SK-N-DZ (cell line): ENCODE measurements around the gene ABCB10.
"Not testable (repeated sequence)": the region's sequence is repeated elsewhere in the genome, so short reads cannot be mapped to it uniquely, and the experiment has no call there.

ENCODE experiments used
- DNase-seq: peaks from one replicate; pipeline ENCODE4 v3.0.0-alpha.2; 2015; ENCODE audit warnings: low spot score

ABCB10 gene

DNA sequence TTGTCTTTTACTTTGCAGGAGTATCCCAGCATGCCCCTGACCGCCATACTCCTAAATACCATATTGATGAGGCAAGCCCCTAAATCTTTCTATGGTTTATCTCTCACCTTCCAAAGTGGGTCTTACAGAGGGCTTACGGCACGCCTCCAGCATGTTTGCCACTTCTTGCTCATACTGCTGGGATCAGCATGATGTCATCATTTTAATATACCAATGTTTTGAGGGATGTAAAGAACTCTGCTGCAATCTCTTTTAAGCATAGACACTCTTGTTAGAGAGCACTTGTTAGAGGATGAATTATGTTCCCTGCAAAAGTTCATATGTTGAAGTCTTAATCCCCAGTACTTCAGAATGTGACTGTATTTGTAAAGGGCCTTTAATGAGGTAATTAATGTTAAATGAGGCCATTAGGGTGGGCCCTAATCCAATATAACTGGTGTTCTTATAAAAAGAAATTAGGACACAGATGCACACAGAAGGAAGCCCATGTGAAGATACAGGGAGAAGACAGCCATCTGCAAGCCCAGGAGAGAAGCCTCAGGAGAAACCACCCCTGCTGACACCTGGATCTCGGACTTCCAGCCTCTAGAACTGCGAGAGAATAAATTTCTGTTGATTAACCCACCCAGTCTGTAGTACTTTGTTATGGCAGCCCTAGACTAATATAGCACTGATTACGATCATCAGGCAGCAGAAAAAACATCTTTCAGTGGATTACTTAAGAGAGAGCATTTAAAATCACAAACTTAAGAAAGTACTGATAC, 16.4 kb upstream of the ABCB10 start:
- DNase-seq: no peak

- DNase-seq: no peak
Observed at GRCh38 chr1:229572286-229572685, 13.8 kb upstream of the ABCB10 start.

DNA sequence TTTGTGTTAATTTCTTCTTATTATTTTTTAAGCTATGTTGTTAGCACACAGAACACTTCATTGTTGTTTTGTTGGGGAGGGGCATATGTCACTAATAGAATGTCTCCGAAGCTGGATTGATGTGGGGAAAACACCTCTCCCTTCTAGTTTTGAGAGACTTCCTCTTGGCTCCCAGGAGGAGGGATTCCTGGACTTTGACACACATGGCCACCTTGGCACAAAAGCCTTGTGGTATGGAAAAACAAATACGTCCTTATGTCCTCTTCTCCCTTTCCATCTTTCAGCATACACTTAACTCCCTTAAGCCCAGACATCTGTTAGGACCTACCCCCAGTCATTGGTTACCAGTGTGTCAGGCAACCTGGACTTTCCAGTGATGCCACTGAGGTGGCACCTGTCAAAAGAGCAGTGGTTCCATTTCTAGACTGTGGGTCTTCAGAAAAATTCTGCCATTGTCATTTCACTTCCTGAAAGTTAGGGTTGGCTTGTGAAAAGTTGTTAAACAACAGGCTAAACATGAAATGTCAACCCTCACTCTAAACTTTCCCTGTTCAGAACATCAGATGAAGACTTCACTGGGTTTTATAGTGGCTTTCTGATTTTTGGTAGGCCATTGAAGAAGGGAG, 12.5 kb upstream of the ABCB10 start:
- DNase-seq: no peak

GRCh38 chr1:229570305-229570704, 11.8 kb upstream of the ABCB10 start:
- no peak for DNase-seq

DNA sequence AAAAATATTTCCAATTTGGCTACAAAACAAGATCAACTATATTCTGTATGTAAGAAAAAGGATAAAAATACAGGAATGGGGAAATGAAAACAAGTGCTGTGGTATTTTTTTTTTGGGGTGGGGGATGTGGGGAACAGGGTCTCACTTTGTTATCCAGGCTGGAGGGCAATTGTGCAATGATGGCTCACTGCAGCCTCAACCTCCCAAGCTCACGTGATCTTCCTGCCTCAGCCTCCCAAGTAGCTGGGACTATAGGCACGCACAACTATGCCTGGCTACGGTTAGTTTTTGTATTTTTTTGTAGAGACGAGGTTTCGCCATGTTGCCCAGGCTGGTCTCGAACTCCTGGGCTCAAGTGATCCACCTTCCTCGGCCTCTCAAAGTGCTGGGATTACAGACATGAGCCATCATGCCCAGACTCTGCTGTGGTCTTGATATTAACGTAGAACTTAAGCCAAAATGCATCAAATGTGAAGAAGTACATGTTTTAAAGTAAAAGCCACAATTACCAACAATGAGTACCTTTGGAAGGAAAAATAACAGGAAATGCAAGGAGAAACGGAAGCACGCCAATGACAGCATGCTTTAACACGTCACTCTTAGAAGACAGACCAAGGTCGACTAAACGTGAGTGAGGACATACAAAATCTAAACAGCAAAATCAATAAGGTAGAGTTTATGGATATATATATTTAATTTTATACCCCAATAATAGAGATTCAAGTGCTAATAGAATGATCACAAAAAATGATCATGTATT, 8.8 kb upstream of the ABCB10 start:
- no peak for DNase-seq

GRCh38 chr1:229563701-229564100, 5.2 kb upstream of the ABCB10 start:
- peak; percentile 63 for DNase-seq

DNA sequence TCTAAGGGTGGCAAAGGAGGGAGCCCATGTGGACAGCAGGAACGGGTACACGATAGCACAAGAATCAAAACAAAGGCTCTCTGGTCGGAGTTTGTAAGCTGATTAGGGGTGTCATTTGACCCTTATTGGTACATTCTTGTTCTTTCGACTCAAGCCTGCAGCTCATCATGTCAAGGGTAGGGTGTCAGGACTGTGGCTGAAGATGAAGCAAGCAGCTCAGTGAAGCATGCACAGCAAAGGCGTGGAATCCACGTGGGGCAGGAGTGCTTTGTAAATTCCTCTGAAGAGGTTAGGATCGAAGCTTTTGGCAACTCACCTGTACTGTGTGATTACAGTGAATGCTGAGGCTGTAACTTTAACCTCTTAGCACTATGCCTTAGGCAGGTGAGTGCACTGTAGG, 4.7 kb upstream of the ABCB10 start:
- DNase-seq: peak; percentile 70

GRCh38 chr1:229562686-229563085, 4.2 kb upstream of the ABCB10 start:
- no peak for DNase-seq

DNA sequence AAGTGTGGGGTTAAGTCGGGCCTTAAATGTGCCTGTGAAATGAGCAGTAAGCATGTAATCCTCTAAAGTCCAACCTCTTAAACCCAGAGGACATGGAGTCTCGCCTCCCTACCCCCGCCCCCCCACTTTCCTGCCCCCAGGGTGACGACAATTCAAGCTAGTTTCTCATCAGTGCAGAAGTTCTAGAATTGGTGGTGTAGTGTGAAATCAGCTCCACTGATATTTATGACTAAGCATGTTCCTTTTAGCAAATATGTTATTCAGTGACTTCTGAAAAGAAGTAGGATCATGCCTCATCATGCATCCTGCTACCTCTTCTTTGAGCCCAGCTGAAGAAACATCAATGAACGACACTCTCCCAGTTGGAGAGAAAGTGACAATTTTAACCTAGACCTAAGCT, 2.6 kb upstream of the ABCB10 start:
- DNase-seq: no peak

- DNase-seq: not testable (repeated sequence)
Observed at GRCh38 chr1:229560124-229560523, 1.6 kb upstream of the ABCB10 start.

GRCh38 chr1:229559336-229559801, 862 bp upstream of the ABCB10 start:
- DNase-seq: not testable (repeated sequence)

DNA sequence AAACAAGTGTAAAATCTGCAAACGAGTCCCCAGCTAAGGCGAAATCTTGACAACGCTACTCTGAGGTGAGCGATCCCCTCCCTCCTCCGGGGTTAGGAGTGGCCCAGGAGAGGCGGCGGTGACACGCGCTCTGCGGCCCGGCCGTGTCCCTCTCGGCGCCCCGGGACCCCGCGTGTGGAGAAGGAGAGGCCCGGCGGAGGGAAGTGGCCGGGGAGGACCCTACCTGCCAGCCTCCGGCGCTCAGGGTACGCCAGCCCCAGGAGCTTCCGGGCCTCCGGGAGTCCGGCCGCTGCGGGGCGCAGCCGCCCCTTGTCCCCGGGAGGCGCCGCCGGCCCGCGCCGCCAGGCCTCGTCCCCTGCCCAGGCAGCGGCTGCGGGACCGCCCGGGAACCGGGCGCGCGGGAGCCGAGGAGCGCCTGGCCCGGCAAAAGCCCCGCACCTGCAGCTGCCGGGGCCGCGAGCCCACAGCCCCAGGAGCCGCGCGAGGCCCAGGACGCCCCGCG, 543 bp downstream of the ABCB10 start:
- DNase-seq: peak; percentile 27

GRCh38 chr1:229557200-229557850, 1.2 kb downstream of the ABCB10 start:
- DNase-seq: no peak

DNA sequence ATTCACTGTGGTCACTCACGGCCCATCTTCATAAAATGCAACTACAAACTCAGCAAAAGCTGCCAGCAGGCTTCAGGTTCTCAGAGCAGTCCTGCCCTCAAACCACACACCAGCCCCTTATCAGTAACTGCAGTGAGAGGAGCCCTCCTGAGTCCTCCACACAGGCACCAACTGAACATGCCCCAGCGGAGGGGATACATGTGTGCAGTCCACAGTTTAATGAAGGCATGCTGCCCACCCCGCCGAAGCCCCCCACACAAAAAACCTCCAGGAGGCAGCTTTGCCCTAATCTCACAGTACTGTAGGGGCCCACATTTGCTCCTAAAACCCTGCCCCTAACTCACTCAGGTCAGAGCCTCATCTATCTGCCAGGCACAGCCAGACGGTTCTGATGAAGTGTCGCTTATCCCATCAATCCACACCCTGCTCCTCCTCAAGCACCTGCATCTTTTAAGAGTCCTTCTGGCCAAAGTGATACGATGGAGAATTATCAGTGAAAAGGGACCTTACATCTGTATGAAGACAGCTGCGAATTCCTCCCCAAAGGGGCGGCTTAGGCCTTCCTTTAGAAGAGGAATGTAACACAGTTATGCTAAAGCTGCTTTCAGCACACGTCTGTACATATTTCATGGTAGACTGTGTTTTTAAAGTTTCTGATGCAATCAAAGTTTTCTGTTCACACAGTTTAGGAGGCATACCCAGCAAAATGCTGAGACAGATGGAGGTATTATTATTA, 3.5 kb downstream of the ABCB10 start:
- no peak for DNase-seq

DNA sequence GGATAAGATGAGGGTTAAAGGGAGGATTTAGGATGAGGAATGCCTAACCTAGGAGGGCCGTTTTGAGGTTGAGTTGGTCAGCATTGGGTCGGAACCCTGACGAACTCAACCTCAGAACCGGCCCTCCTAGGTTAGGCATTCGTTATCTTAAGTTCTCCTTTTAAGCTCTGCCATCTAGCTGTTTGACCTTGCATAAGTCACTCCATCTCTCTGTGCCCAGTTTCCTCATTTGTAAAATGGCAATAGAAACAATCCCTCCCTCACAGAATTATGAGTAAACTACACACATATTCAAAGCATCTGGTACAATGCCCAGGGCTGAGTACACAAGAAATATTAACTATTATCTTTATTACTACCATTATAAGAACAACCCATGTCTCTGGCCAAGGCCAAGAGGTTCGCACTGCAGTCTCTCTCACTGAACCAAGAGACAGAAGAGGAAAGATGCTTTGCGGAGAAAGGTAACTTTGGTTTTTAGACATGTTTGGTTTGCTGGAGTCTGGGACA, 4.8 kb downstream of the ABCB10 start:
- no peak for DNase-seq

DNA sequence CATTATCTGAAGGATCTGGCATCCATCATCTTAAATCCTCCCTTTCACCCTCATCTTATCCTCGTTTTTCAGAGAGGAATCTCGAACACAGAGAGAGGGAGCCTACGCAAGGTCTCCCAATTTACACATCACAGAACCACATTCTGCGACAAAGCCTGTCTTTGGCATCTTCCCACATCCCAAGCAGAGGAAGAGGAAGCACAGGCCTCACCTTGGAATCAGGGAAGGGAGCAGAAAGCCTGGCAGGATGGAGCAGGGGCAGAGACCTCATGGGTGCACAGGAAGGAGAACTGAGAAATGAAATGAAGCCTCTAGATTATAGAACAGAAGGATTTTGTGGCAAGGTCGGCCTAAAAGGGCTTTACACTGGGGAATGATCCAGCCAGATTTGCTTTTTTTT, 5.8 kb downstream of the ABCB10 start:
- no peak for DNase-seq

GRCh38 chr1:229550812-229551567, 7.5 kb downstream of the ABCB10 start:
- DNase-seq: no peak

- no peak for DNase-seq
Observed at GRCh38 chr1:229547542-229547941, 11.0 kb downstream of the ABCB10 start.

DNA sequence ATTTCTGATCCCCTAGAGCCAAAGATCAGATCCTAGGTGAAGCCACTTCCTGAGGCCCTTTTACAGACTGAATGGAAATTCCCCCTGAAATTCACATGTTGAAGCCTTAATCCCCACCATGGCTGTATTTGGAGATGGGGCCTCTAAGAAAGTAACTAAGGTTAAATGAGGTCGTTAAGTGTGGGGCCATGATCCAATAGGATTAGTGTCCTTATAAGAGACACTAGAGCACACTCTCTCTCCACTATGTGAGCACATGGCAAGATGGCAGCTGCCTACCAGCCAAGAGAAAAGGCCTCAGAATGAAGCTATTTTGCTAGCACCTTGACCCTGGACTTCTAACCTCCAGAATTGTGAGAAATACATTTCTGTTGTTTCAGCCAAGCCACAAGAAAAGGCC, 13.9 kb downstream of the ABCB10 start:
- DNase-seq: no peak

- DNase-seq: no peak
Observed at GRCh38 chr1:229539863-229540506, 18.5 kb downstream of the ABCB10 start.
